H1 (cell line): ENCODE results near the gene DDX1. TPM values are rescaled to one million over a fixed set of nuclear protein-coding genes. Genes with fewer than 3 reads are reported as not detected.

Experiments
- CTCF ChIP-seq, 3 experiments: IDR thresholded peaks; 1 replicate in 2 of 3; 2 replicates in 1 of 3; pipeline versions ENCODE4 v1.5.1 to v1.6.1; 2011; ENCODE audit warnings: low read length in 3 of 3, mild to moderate bottlenecking in 3 of 3, inconsistent platforms in 2 of 3, low read depth in 1 of 3, moderate library complexity in 1 of 3; ENCODE audit not compliant: insufficient read depth in 1 of 3; ENCODE audit errors: control extremely low read depth in 1 of 3
- HDAC2 ChIP-seq, 2 experiments: fragments of 300-600 bp in 1 of 2; sonication (generic) in 1 of 2; IDR thresholded peaks; 2 replicates each; pipeline ENCODE4 v1.6.1; 2011 to 2012; ENCODE audit warnings: low read depth in 2 of 2, low read length in 2 of 2, mild to moderate bottlenecking in 2 of 2, moderate library complexity in 2 of 2, borderline replicate concordance in 1 of 2, inconsistent platforms in 1 of 2
- KDM5A ChIP-seq: fragments of 200-600 bp; IDR thresholded peaks from 2 replicates; pipeline ENCODE4 v1.7.1; 2012; ENCODE audit warnings: mild to moderate bottlenecking, low read length, inconsistent platforms, mixed read lengths
- POLR2A ChIP-seq, 2 experiments: IDR thresholded peaks; 1 replicate in 1 of 2; 2 replicates in 1 of 2; pipeline ENCODE4 v1.6.1; 2011; ENCODE audit warnings: low read depth in 2 of 2, low read length in 2 of 2, mild to moderate bottlenecking in 2 of 2; ENCODE audit errors: control extremely low read depth in 1 of 2
- POLR2AphosphoS5 ChIP-seq: IDR thresholded peaks from 2 replicates; pipeline ENCODE4 v1.6.1; 2011; ENCODE audit warnings: low read depth, low read length
- SAP30 ChIP-seq: fragments of 300-600 bp; sonication (generic); IDR thresholded peaks from 2 replicates; pipeline ENCODE4 v1.7.1; 2012; ENCODE audit warnings: low read length, moderate library complexity, mild to moderate bottlenecking, inconsistent platforms; ENCODE audit not compliant: insufficient read depth, insufficient replicate concordance
- SP4 ChIP-seq: IDR thresholded peaks from 2 replicates; pipeline ENCODE4 v1.6.1; 2012; ENCODE audit warnings: low read length, inconsistent platforms
- SUZ12 ChIP-seq: fragments of 200-600 bp; sonication (generic); IDR thresholded peaks from 2 replicates; pipeline ENCODE4 v1.6.1; 2012; ENCODE audit warnings: mild to moderate bottlenecking, inconsistent platforms, low read length, moderate library complexity, mixed read lengths
- TAF7 ChIP-seq: optimal IDR thresholded peaks from 2 replicates; pipeline ENCODE3; 2011; ENCODE audit warnings: low read depth, mild to moderate bottlenecking, inconsistent platforms, low read length, moderate library complexity, borderline replicate concordance
- TEAD4 ChIP-seq: IDR thresholded peaks from 2 replicates; pipeline ENCODE4 v1.6.1; 2012; ENCODE audit warnings: low read depth, low read length, inconsistent platforms, mixed read lengths
- polyA plus RNA-seq, 7 experiments: library from polyadenylated mRNA; depleted of rRNA in 3 of 7; stranded (reverse) in 5 of 7; unstranded in 2 of 7; fragments of >200 nt in 5 of 7; fragments of 200-250 nt in 2 of 7; gene quantifications; 1 replicate in 5 of 7; 2 replicates in 1 of 7; 4 replicates in 1 of 7; pipeline versions ENCODE4 v1.2.1 to v1.2.3, GENCODE V29; 2011 to 2013; ENCODE audit warnings: missing spikeins in 2 of 7, mixed read lengths in 2 of 7
- total RNA-seq: library from RNA; stranded (reverse); fragmentation: NEBNext Ultra II Directional; extraction: Animal tissue kit (Norgen Biotek cat#: 25700); gene quantifications from 2 replicates; pipeline ENCODE4 v1.2.1, GENCODE V29; 2021
- TF ChIP-seq, protein P1 (sequence below): IDR thresholded peaks from 2 replicates; pipeline ENCODE4 v1.6.1; 2012; ENCODE audit warnings: inconsistent platforms

DDX1 gene
- total and polyA plus RNA-seq, 2 of the 8 experiments (the other 6 are each of a cell fraction or from before 2014, with no cell fraction given): 51.1 to 161 TPM

DNA sequence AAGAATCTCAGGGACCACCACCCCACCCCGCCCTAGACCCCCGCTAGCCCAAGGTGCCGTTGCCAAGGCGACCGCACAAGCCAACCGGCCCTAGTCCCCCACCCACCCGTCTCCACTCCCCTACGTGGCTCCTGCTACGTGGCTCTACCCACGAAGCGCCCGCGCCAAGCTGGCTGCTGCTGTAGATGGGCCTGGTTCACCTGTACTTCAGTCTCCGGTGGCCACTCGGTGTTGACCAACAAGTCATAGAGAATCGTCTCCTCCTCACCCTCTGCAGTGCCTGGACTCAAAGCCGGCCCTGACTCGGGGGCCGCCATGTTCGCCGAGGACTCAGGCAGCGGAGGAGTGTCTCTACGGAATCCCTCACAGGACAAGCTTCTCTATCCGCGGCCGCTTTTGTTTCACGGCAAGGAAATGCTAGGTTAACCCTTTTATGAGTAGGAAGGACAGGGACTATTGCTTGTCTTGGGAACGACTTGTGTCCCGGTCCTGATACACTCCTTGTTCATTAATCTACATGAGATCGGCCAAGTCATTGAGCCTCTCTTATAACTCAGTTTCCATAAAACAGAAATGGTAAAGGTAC lies 30.6 kb upstream of the DDX1 start, which contains the start of gene NBAS (continued):
- TF ChIP-seq SAP30: peak; percentile 89
- no peak for TF ChIP-seq SUZ12
- TF ChIP-seq TEAD4: no peak
- no peak for TF ChIP-seq CTCF (IDR thresholded peaks at IDR 0.05; ENCODE audit: control extremely low read depth in 1 of 3, insufficient read depth in 1 of 3, low read depth in 1 of 3, low read length in 3 of 3)
- TF ChIP-seq KDM5A: peak; percentile 84
- peak; percentile 57 for TF ChIP-seq TAF7
- TF ChIP-seq POLR2AphosphoS5: no peak
- TF ChIP-seq SP4: no peak
- peak in 1 of 2 experiments; percentile 82; a peak in 1 of 4 replicates for TF ChIP-seq HDAC2 (IDR thresholded peaks at IDR 0.05; ENCODE audit: borderline replicate concordance in 1 of 2, low read depth in 2 of 2, low read length in 2 of 2)
- TF ChIP-seq, protein P1, sequence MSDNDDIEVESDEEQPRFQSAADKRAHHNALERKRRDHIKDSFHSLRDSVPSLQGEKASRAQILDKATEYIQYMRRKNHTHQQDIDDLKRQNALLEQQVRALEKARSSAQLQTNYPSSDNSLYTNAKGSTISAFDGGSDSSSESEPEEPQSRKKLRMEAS: no peak
- peak; percentile 29 to 71 for TF ChIP-seq POLR2A (IDR thresholded peaks at IDR 0.05; ENCODE audit: control extremely low read depth in 1 of 2, low read depth in 2 of 2, low read length in 2 of 2)
